ENCODE results near the gene FAM47C.
"Not testable (repeated sequence)": the region's sequence is repeated elsewhere in the genome, so short reads cannot be mapped to it uniquely, and the experiment has no call there.

GRCh38 chrX:37036674-37037220 is 28.6 kb downstream of the FAM47C start:
- TF ChIP-seq CTCF (conservative IDR thresholded peaks at IDR 0.05; ENCODE audit: low read length); EZH2phosphoT487 (IDR thresholded peaks at IDR 0.05; ENCODE audit: borderline replicate concordance): not testable (repeated sequence)

All from Loucy (cell line).